H1 (cell line): Measurements from ENCODE around the gene R3HDML. TPM values are rescaled to one million over a fixed set of nuclear protein-coding genes. Genes with fewer than 3 reads are reported as not detected.

Experiments
- CTCF ChIA-PET: fragments of 300-600 bp; sonication (Branson Sonifier 250); formaldehyde crosslinking; loops from one replicate; lab custom pipeline; 2021; ENCODE audit not compliant: partially characterized antibody; lab: Charles Lee
- POLR2A ChIA-PET: fragments of 300-600 bp; sonication (Branson Sonifier 250); formaldehyde crosslinking; loops from one replicate; lab custom pipeline; 2021; ENCODE audit warnings: inconsistent platforms; ENCODE audit not compliant: partially characterized antibody; lab: Charles Lee
- DNase-seq, 2 experiments: peaks; one replicate each; pipeline versions ENCODE4 v3.0.0 to v3.0.0-alpha.2; 2010 to 2022; ENCODE audit warnings: low spot score in 2 of 2, low read depth in 1 of 2, mixed read lengths in 1 of 2
- FAIRE-seq: peaks from 2 replicates; lab custom pipeline; 2011; peaks lifted over from hg19 to GRCh38; lab: Jason Lieb, UNC
- H2AFZ ChIP-seq: 2 replicates; pipeline ENCODE4 v1.8.1; 2012; ENCODE audit warnings: low read length, inconsistent platforms
- H2AK5ac ChIP-seq: 2 replicates; pipeline ENCODE4 v1.6.1; 2013; ENCODE audit warnings: low read depth, low read length
- H2BK120ac ChIP-seq: replicated peaks from 2 replicates; pipeline ENCODE3; 2013; ENCODE audit warnings: low read depth, low read length, inconsistent platforms
- H2BK12ac ChIP-seq: 2 replicates; pipeline ENCODE4 v1.6.1; 2013; ENCODE audit warnings: low read depth, low read length
- H2BK15ac ChIP-seq: 2 replicates; pipeline ENCODE4 v1.6.1; 2013; ENCODE audit warnings: low read length
- H2BK20ac ChIP-seq: 2 replicates; pipeline ENCODE4 v1.6.1; 2013; ENCODE audit warnings: low read length
- H2BK5ac ChIP-seq: 2 replicates; pipeline ENCODE4 v1.6.1; 2013; ENCODE audit warnings: low read depth, low read length
- H3K14ac ChIP-seq: 2 replicates; pipeline ENCODE4 v1.6.1; 2013; ENCODE audit warnings: inconsistent platforms; ENCODE audit not compliant: insufficient read length
- H3K18ac ChIP-seq: 2 replicates; pipeline ENCODE4 v1.6.1; 2013; ENCODE audit warnings: low read length; ENCODE audit errors: extremely low read depth
- H3K23ac ChIP-seq: 2 replicates; pipeline ENCODE4 v1.6.1; 2013; ENCODE audit warnings: inconsistent platforms; ENCODE audit not compliant: insufficient read length
- H3K23me2 ChIP-seq: 2 replicates; pipeline ENCODE4 v1.6.1; 2013; ENCODE audit warnings: low read depth, low read length
- H3K27ac ChIP-seq: 2 replicates; pipeline ENCODE4 v1.6.1; 2011; ENCODE audit warnings: low read depth, low read length, inconsistent platforms
- H3K27me3 ChIP-seq, 4 experiments: replicated peaks in 1 of 4; 1 replicate in 1 of 4; 2 replicates in 3 of 4; pipeline versions ENCODE4 v1.6.1 to v1.8.1; 2011 to 2013; ENCODE audit warnings: low read length in 3 of 4, mild to moderate bottlenecking in 3 of 4, inconsistent platforms in 2 of 4, mixed read lengths in 2 of 4, moderate library complexity in 1 of 4; ENCODE audit not compliant: control insufficient read depth in 3 of 4, insufficient read depth in 3 of 4; ENCODE audit errors: extremely low read depth in 1 of 4
- H3K36me3 ChIP-seq, 4 experiments: 2 replicates each; pipeline versions ENCODE4 v1.6.1 to v1.8.1; 2011 to 2013; ENCODE audit warnings: mild to moderate bottlenecking in 4 of 4, low read length in 3 of 4, moderate library complexity in 2 of 4, control low read depth in 1 of 4, inconsistent platforms in 1 of 4; ENCODE audit not compliant: insufficient read depth in 4 of 4, control insufficient read depth in 2 of 4
- H3K4ac ChIP-seq: replicated peaks from 2 replicates; pipeline ENCODE3; 2013; ENCODE audit warnings: low read length, low read depth, mixed read lengths, inconsistent platforms; ENCODE audit not compliant: insufficient read length
- H3K4me1 ChIP-seq, 4 experiments: replicated peaks in 1 of 4; 1 replicate in 1 of 4; 2 replicates in 3 of 4; pipeline versions ENCODE4 v1.6.1 to v1.8.1; 2011 to 2013; ENCODE audit warnings: low read length in 3 of 4, inconsistent platforms in 2 of 4, mixed read lengths in 1 of 4; ENCODE audit not compliant: insufficient read depth in 4 of 4, control insufficient read depth in 3 of 4
- H3K4me2 ChIP-seq, 2 experiments: 2 replicates each; pipeline versions ENCODE4 v1.6.1 to v1.8.1; 2011 to 2013; ENCODE audit warnings: low read depth in 2 of 2, low read length in 2 of 2, control low read depth in 1 of 2, inconsistent platforms in 1 of 2, mild to moderate bottlenecking in 1 of 2; ENCODE audit not compliant: insufficient read depth in 1 of 2
- H3K4me3 ChIP-seq, 4 experiments: fragments of 200-600, 300-600 bp in 1 of 4; sonication (generic), shearing (Covaris generic), sonication (Bioruptor Twin) in 1 of 4; 2 replicates each; pipeline versions ENCODE4 v1.5.1 to v1.8.1; 2011 to 2016; ENCODE audit warnings: low read length in 4 of 4, low read depth in 3 of 4, control low read depth in 2 of 4, inconsistent platforms in 2 of 4, mild to moderate bottlenecking in 2 of 4, mixed read lengths in 1 of 4, moderate library complexity in 1 of 4; ENCODE audit not compliant: insufficient read depth in 2 of 4; ENCODE audit errors: extremely low read depth in 1 of 4
- H3K56ac ChIP-seq: replicated peaks from 2 replicates; pipeline ENCODE3; 2013; ENCODE audit warnings: low read depth, mild to moderate bottlenecking, mixed read lengths, low read length, inconsistent platforms; ENCODE audit not compliant: insufficient read length
- H3K79me1 ChIP-seq: 2 replicates; pipeline ENCODE4 v1.6.1; 2013; ENCODE audit warnings: low read depth, low read length, control low read depth
- H3K79me2 ChIP-seq, 2 experiments: 2 replicates each; pipeline versions ENCODE4 v1.6.1 to v1.8.1; 2012 to 2013; ENCODE audit warnings: low read length in 2 of 2, mild to moderate bottlenecking in 2 of 2, inconsistent platforms in 1 of 2; ENCODE audit not compliant: insufficient read depth in 2 of 2, control insufficient read depth in 1 of 2
- H3K9ac ChIP-seq, 4 experiments: replicated peaks in 1 of 4; 1 replicate in 1 of 4; 2 replicates in 3 of 4; pipeline versions ENCODE4 v1.6.1 to v1.8.1; 2011 to 2013; ENCODE audit warnings: low read depth in 3 of 4, low read length in 3 of 4, control low read depth in 2 of 4, mild to moderate bottlenecking in 2 of 4, moderate library complexity in 2 of 4, inconsistent platforms in 1 of 4; ENCODE audit errors: extremely low read depth in 1 of 4
- H3K9me3 ChIP-seq, 2 experiments: 2 replicates each; pipeline versions ENCODE4 v1.6.1 to v1.8.1; 2012 to 2013; ENCODE audit warnings: mild to moderate bottlenecking in 2 of 2, moderate library complexity in 2 of 2, control low read depth in 1 of 2, inconsistent platforms in 1 of 2, low read depth in 1 of 2, low read length in 1 of 2, mixed read lengths in 1 of 2; ENCODE audit not compliant: insufficient read depth in 2 of 2
- H4K20me1 ChIP-seq, 2 experiments: replicated peaks in 1 of 2; 2 replicates each; pipeline versions ENCODE3 to v1.8.1; 2011 to 2013; ENCODE audit warnings: inconsistent platforms in 2 of 2, low read length in 2 of 2, mild to moderate bottlenecking in 1 of 2; ENCODE audit not compliant: insufficient read depth in 2 of 2, control insufficient read depth in 1 of 2
- H4K5ac ChIP-seq: 2 replicates; pipeline ENCODE4 v1.6.1; 2013; ENCODE audit warnings: low read length, low read depth, mixed read lengths, inconsistent platforms; ENCODE audit not compliant: insufficient read length
- H4K8ac ChIP-seq: 2 replicates; pipeline ENCODE4 v1.8.0; 2013; ENCODE audit warnings: mild to moderate bottlenecking, moderate library complexity, low read length, inconsistent platforms; ENCODE audit not compliant: insufficient read depth; ENCODE audit errors: extremely low read depth
- H4K91ac ChIP-seq: replicated peaks from 2 replicates; pipeline ENCODE3; 2013; ENCODE audit warnings: low read length, mixed read lengths, inconsistent platforms; ENCODE audit not compliant: insufficient read length
- CBX5 ChIP-seq: fragments of 300-800, 300-1000 bp; sonication (generic); IDR thresholded peaks from 2 replicates; pipeline ENCODE4 v1.7.1; 2016; ENCODE audit warnings: antibody characterized with exemption, low read length, low read depth
- CBX8 ChIP-seq: fragments of 300-800, 300-1000 bp; sonication (generic); IDR thresholded peaks from 2 replicates; pipeline ENCODE4 v1.7.1; 2016; ENCODE audit warnings: low read depth, low read length, borderline replicate concordance
- NANOG ChIP-seq: IDR thresholded peaks from 2 replicates; pipeline ENCODE4 v1.6.1; 2011; ENCODE audit warnings: low read length, low read depth, mild to moderate bottlenecking, inconsistent platforms; ENCODE audit not compliant: insufficient read depth, poor library complexity, severe bottlenecking
- RNF2 ChIP-seq: fragments of 200-900, 300-1000 bp; sonication (generic); IDR thresholded peaks from 2 replicates; pipeline ENCODE4 v1.7.1; 2016; ENCODE audit warnings: borderline replicate concordance, low read depth, mild to moderate bottlenecking, antibody characterized with exemption, low read length; ENCODE audit not compliant: poor library complexity, severe bottlenecking; ENCODE audit errors: missing control alignments
- TCF12 ChIP-seq: IDR thresholded peaks from 2 replicates; pipeline ENCODE4 v1.6.1; 2011; ENCODE audit warnings: low read depth, mild to moderate bottlenecking, low read length
- WGBS, 2 experiments: shearing (Covaris generic) in 1 of 2; methylation state at CpG; one replicate each; pipeline versions ENCODE4 v1.1.6 to v1.1.7; 2013 to 2015; ENCODE audit warnings: low lambda C conversion rate in 2 of 2, mixed read lengths in 2 of 2, inconsistent platforms in 1 of 2, low coverage in 1 of 2, missing lambda C conversion rate in 1 of 2; ENCODE audit not compliant: insufficient replicate concordance in 2 of 2, insufficient coverage in 1 of 2, insufficient read length in 1 of 2; ENCODE audit errors: extremely low coverage in 1 of 2, missing lambda C conversion rate in 1 of 2; 5-methylcytosine and 5-hydroxymethylcytosine counted together
- polyA plus RNA-seq, 7 experiments: library from polyadenylated mRNA; depleted of rRNA in 3 of 7; stranded (reverse) in 5 of 7; unstranded in 2 of 7; fragments of >200 nt in 5 of 7; fragments of 200-250 nt in 2 of 7; gene quantifications; 1 replicate in 5 of 7; 2 replicates in 1 of 7; 4 replicates in 1 of 7; pipeline versions ENCODE4 v1.2.1 to v1.2.3, GENCODE V29; 2011 to 2013; ENCODE audit warnings: missing spikeins in 2 of 7, mixed read lengths in 2 of 7
- total RNA-seq: library from RNA; stranded (reverse); fragmentation: NEBNext Ultra II Directional; extraction: Animal tissue kit (Norgen Biotek cat#: 25700); gene quantifications from 2 replicates; pipeline ENCODE4 v1.2.1, GENCODE V29; 2021

Gene R3HDML
- total and polyA plus RNA-seq, 2 of the 8 experiments (the other 6 are each of a cell fraction or from before 2014, with no cell fraction given) = not detected

DNA sequence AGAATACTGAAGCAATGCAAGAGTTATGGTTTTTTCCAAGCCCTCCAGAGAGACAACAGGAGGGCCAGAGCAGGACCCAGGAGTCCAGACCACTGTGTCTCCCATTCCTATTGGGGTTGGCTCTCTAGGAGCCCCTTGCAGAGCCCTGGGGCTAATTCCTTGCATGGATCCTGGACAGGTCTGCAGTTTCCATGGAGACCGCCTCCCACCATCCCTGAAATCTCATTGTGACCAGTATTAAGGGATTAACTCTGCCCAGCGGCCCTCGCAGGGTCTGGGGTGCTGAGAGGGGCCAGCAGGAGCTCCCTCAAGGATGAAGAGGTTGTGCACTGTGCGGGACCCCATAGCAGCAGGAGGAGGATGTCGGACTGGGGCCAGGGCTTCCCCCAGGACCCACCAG lies 53.4 kb downstream of the R3HDML start:
- H2AK5ac ChIP-seq = no peak overlapping the region
- no peak overlapping the region for H2BK15ac ChIP-seq
- H2BK5ac ChIP-seq = no peak overlapping the region
- no peak for DNase-seq
- no peak overlapping the region for H4K91ac ChIP-seq
- H2BK12ac ChIP-seq = no peak overlapping the region
- no peak overlapping the region for H3K23ac ChIP-seq
- peaks cover 0 to 5% (median 2%) of the 10 kb centered on the region in 4 experiments; a peak in 3 of 7 replicates for H3K4me1 ChIP-seq
- no peaks in the 10 kb centered on the region for H4K20me1 ChIP-seq
- no peaks in the 10 kb centered on the region for H3K79me1 ChIP-seq
- no peak overlapping the region for H2AFZ ChIP-seq
- H3K23me2 ChIP-seq = no peaks in the 10 kb centered on the region
- H3K27ac ChIP-seq = no peak overlapping the region
- H3K9ac ChIP-seq = no peak overlapping the region
- ChIA-PET CTCF (interaction anchor here (1.0 to 4.6 kb wide), 11 partner anchors 9 to 220 kb away, joined by 3 to 46 read pairs (median 9); no protein-coding TSS in a partner anchor), POLR2A (no interaction called here)
- no peaks in the 10 kb centered on the region for H3K36me3 ChIP-seq
- no peak for FAIRE-seq
- no peaks in the 10 kb centered on the region for H3K79me2 ChIP-seq
- H3K18ac ChIP-seq = no peak overlapping the region
- peaks cover 0 to 4% (median 0%) of the 10 kb centered on the region in 4 experiments; a peak in 3 of 7 replicates for H3K27me3 ChIP-seq
- no peak overlapping the region for H2BK120ac ChIP-seq
- no peak overlapping the region for H3K56ac ChIP-seq
- 81% methylated on average over 5 of the region's 5 CpGs; no CpG with 5 or more reads in 1 of the 2 experiments for WGBS, 2 experiments
- no peak overlapping the region for H3K4me3 ChIP-seq
- H2BK20ac ChIP-seq = no peak overlapping the region
- H4K8ac ChIP-seq = no peak overlapping the region; the same call in 1 of the 2 replicates
- no peaks in the 10 kb centered on the region for H3K9me3 ChIP-seq
- no peak overlapping the region for H4K5ac ChIP-seq
- H3K14ac ChIP-seq = no peak overlapping the region
- no peak overlapping the region for H3K4me2 ChIP-seq
- no peak overlapping the region for H3K4ac ChIP-seq
- TF ChIP-seq CBX5 (no peak), NANOG (no peak), RNF2 (no peak), CBX8 (no peak), TCF12 (no peak)
